Hepatocyte (in vitro differentiated cells): ENCODE results near the gene GAPT.

Experiments
- CTCF ChIP-seq: fragments of 200-600 bp; sonication (generic); IDR thresholded peaks from 2 replicates; pipeline ENCODE4 v1.5.1; 2016; ENCODE audit warnings: antibody characterized with exemption, mild to moderate bottlenecking; ENCODE audit not compliant: poor library complexity
- EZH2 ChIP-seq: fragments of 200-600 bp; sonication (generic); IDR thresholded peaks from 2 replicates; pipeline ENCODE4 v1.6.1; 2016; ENCODE audit warnings: antibody characterized with exemption, mild to moderate bottlenecking, borderline replicate concordance

GRCh38 chr5:58542709-58543108 is 51.5 kb downstream of the GAPT start:
- no peak for TF ChIP-seq CTCF
- no peak for TF ChIP-seq EZH2
